NK-92 treated with Interleukin-12 subunit alpha and Interleukin-12 subunit beta, amount 100 ng/mL, for 24 hours (cell line): ENCODE results near the gene SLC30A10.
"Not testable (repeated sequence)": the region's sequence is repeated elsewhere in the genome, so short reads cannot be mapped to it uniquely, and the experiment has no call there.

Experiments
- DNase-seq: peaks from one replicate; lab custom pipeline; 2025; lab: John Stamatoyannopoulos, UW

Gene SLC30A10

GRCh38 chr1:219891846-219892245 is 36.5 kb downstream of the SLC30A10 start:
- DNase-seq: not testable (repeated sequence)

GRCh38 chr1:219888667-219889066 is 39.7 kb downstream of the SLC30A10 start:
- not testable (repeated sequence) for DNase-seq

- DNase-seq: no peak
These were observed 42.7 kb downstream of the SLC30A10 start for GRCh38 chr1:219885680-219886079.

- no peak for DNase-seq
These were observed 44.7 kb downstream of the SLC30A10 start for GRCh38 chr1:219883400-219884332.

- DNase-seq: no peak
These were observed 45.6 kb downstream of the SLC30A10 start for GRCh38 chr1:219882755-219883154.

- no peak for DNase-seq
These were observed 46.3 kb downstream of the SLC30A10 start for GRCh38 chr1:219882096-219882495.

- no peak for DNase-seq
These were observed 47.4 kb downstream of the SLC30A10 start for GRCh38 chr1:219880765-219881457.

- DNase-seq: no peak
These were observed 51.6 kb downstream of the SLC30A10 start for GRCh38 chr1:219876798-219877209.

GRCh38 chr1:219875860-219876259 is 52.5 kb downstream of the SLC30A10 start:
- DNase-seq: no peak

- DNase-seq: not testable (repeated sequence)
These were observed 55.8 kb downstream of the SLC30A10 start for GRCh38 chr1:219872538-219872937.

GRCh38 chr1:219871427-219872057 is 56.8 kb downstream of the SLC30A10 start:
- no peak for DNase-seq

- not testable (repeated sequence) for DNase-seq
These were observed 59.7 kb downstream of the SLC30A10 start for GRCh38 chr1:219868615-219869014.
